ENCODE results near the gene KRTAP4-6.
"Not testable (repeated sequence)": the region's sequence is repeated elsewhere in the genome, so short reads cannot be mapped to it uniquely, and the experiment has no call there.

The KRTAP4-6 gene

GRCh38 chr17:41177727-41178271, 37.5 kb upstream of the KRTAP4-6 start, which contains the start of gene KRTAP4-2:
TSS of gene KRTAP4-2 (minus strand) at chr17:41178221. CDS start at chr17:41178164, 57 bp downstream.
- no peak for DNase-seq (ENCODE audit: insufficient read length, low spot score)
- FAIRE-seq: no peak
- no peak for TF ChIP-seq CTCF (IDR thresholded peaks at IDR 0.05; ENCODE audit: insufficient read depth, missing control alignments)

DNA sequence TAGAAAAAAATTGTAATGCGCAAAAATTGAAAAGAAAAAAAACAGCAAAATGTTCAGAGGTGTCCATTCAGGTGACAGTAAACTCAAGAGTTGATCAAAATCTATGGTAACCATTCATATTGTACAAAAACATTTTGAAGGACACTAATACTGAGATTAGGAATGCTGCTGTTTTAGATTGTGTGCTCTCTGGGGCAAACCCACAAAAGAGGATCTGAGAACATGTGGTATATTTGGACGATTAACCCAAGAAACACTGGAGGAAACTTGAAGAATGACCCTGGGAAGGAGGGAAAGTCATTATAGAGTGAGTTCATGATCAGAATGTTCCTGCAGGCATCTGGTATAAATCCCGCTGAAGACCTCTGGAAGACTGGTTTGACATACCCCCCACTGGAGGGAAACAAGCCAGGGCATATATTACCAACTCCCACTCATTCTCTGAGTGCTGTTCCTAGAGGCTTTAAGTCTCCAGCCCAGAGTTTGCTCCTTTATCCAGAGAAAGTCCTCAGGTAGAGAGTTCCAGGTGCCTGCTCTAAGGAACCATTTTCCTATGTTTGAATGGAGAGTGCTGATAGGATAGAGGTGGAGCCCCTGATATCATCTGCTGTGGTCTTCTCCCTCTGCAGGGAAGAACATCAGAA, 36.5 kb upstream of the KRTAP4-6 start:
- FAIRE-seq (no peak), DNase-seq (ENCODE audit: insufficient read length, low spot score) (no peak)
- TF ChIP-seq CTCF (IDR thresholded peaks at IDR 0.05; ENCODE audit: insufficient read depth, missing control alignments): no peak

DNA sequence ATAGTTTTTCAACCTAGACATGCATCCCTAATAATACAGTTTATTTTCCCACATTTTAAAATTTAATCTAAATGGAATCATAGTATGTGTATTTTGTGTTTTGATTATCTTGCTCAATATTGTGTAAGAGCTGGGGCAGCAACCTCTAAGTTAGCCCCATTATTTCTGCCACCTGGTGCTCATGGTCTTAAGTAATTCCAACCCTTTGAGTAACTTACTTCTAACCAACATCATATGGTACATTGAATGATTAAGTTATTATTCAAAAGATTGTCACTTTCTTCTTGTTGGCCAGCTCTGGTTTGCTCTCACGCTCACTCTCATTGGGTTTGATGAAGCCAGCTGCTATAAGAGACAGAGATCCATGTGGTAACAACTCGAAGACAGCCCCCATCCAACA, 31.5 kb upstream of the KRTAP4-6 start:
- DNase-seq (ENCODE audit: insufficient read length, low spot score): no peak
- FAIRE-seq: no peak
- no peak for TF ChIP-seq CTCF (IDR thresholded peaks at IDR 0.05; ENCODE audit: insufficient read depth, missing control alignments)

- FAIRE-seq (no peak), DNase-seq (ENCODE audit: insufficient read length, low spot score) (no peak)
- no peak for TF ChIP-seq CTCF (IDR thresholded peaks at IDR 0.05; ENCODE audit: insufficient read depth, missing control alignments)
Measured at GRCh38 chr17:41168121-41168520, 27.8 kb upstream of the KRTAP4-6 start, which contains the start of gene KRTAP4-3. TSS of gene KRTAP4-3 (minus strand) at chr17:41168221. CDS start at chr17:41168172, 49 bp downstream.

- TF ChIP-seq CTCF (IDR thresholded peaks at IDR 0.05; ENCODE audit: insufficient read depth, missing control alignments): no peak
- FAIRE-seq (no peak), DNase-seq (ENCODE audit: insufficient read length, low spot score) (no peak)
Measured at GRCh38 chr17:41167561-41167960, 27.2 kb upstream of the KRTAP4-6 start.

DNA sequence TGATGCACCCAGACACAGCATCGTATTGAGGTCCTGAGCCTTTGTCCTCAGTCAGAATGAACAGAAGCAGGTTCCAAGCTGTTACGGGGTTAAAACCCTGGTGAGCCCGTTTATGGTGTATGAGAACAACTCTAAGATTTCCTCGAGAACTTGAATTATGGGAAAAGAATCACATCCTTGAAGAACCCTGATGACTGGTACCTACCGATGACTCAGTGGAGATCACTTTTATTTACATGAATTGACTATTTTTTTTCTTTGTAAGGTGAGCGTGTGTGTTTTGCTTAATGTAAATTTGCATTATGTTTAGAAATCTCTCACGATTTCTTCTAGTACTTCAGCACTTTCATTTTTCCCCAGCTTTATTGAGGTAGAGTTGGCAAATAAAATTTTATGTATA, 23.5 kb upstream of the KRTAP4-6 start:
- no peak for FAIRE-seq
- no peak for DNase-seq (ENCODE audit: insufficient read length, low spot score)
- TF ChIP-seq CTCF (IDR thresholded peaks at IDR 0.05; ENCODE audit: insufficient read depth, missing control alignments): no peak

DNA sequence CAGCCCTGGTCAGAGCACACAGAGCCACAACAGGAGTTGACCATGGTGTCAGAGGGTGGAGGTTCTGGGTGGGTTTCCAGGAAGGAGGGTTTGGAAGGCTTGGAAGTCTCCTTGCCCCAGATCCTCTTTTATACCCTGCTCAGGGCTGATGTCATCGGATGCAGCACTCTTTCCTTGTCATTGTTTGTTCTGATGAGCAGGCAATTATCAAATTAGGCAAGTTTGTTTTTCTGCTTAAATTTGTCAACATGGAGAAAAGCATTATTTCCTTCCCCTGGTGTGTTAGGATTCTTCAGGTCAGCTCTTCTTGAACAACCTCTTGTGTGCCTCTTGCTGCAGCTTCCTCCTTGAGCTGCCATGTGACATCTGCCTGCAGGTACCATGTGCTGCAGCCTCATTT, 20.3 kb upstream of the KRTAP4-6 start, which contains the start of gene KRTAP4-4:
KRTAP4-4 (minus strand) TSS at position 101 of the 400 bp plus-strand sequence; CDS start at position 44, 57 bp downstream.
- no peak for FAIRE-seq
- no peak for TF ChIP-seq CTCF (IDR thresholded peaks at IDR 0.05; ENCODE audit: insufficient read depth, missing control alignments)
- DNase-seq (ENCODE audit: insufficient read length, low spot score): no peak

GRCh38 chr17:41160190-41160589, 19.8 kb upstream of the KRTAP4-6 start:
- DNase-seq (ENCODE audit: insufficient read length, low spot score); FAIRE-seq: not testable (repeated sequence)

Data from D721Med (cell line).